CD4-positive, alpha-beta memory T cell (primary cell): ENCODE data around the gene RBMS3. TPM values are rescaled to one million over a fixed set of nuclear protein-coding genes. Genes with fewer than 3 reads are reported as not detected.
"Not testable (repeated sequence)": the region's sequence is repeated elsewhere in the genome, so short reads cannot be mapped to it uniquely, and the experiment has no call there.

Experiments
- CTCF ChIA-PET: fragments of 350-600 bp; sonication (Branson Sonifier 250); formaldehyde crosslinking; loops from one replicate; lab custom pipeline; 2021; ENCODE audit warnings: inconsistent platforms; ENCODE audit not compliant: partially characterized antibody; lab: Charles Lee
- POLR2A ChIA-PET: fragments of 350-600 bp; sonication (Branson Sonifier 250); formaldehyde crosslinking; loops from one replicate; lab custom pipeline; 2021; ENCODE audit not compliant: partially characterized antibody; lab: Charles Lee
- DNase-seq, 5 donors: peaks; one replicate each; pipeline versions ENCODE4 v3.0.0 to v3.0.0-alpha.2; 2020 to 2022; ENCODE audit warnings: mixed read lengths in 1 of 5
- H3K27ac ChIP-seq: one replicate; pipeline ENCODE4 v1.7.0; 2013; ENCODE audit warnings: low read depth, low read length
- H3K27me3 ChIP-seq: 2 replicates; pipeline ENCODE4 v1.7.0; 2013; ENCODE audit warnings: mild to moderate bottlenecking, low read length, moderate library complexity; ENCODE audit not compliant: insufficient read depth
- H3K36me3 ChIP-seq: 2 replicates; pipeline ENCODE4 v1.7.0; 2013; ENCODE audit warnings: mild to moderate bottlenecking, low read length, moderate library complexity; ENCODE audit not compliant: insufficient read depth
- H3K4me1 ChIP-seq: 2 replicates; pipeline ENCODE4 v1.7.0; 2013; ENCODE audit warnings: mild to moderate bottlenecking, low read length, moderate library complexity; ENCODE audit not compliant: insufficient read depth
- H3K4me3 ChIP-seq, 2 donors: one replicate each; pipeline ENCODE4 v1.7.0; 2013; ENCODE audit warnings: low read length in 2 of 2, mild to moderate bottlenecking in 1 of 2
- H3K9me3 ChIP-seq, 2 donors: one replicate each; pipeline ENCODE4 v1.7.0; 2013; ENCODE audit warnings: low read length in 2 of 2, control low read depth in 1 of 2; ENCODE audit not compliant: control insufficient read depth in 1 of 2
- H3K27ac Mint-ChIP-seq, 7 donors: one replicate each; pipeline ENCODE4 v1.8.0; 2020 to 2021; ENCODE audit warnings: mixed read lengths in 7 of 7, mild to moderate bottlenecking in 6 of 7, inconsistent platforms in 3 of 7, moderate library complexity in 3 of 7
- H3K27me3 Mint-ChIP-seq, 2 donors: one replicate each; pipeline ENCODE4 v1.8.0; 2020 to 2021; ENCODE audit warnings: mixed read lengths in 2 of 2
- H3K36me3 Mint-ChIP-seq, 2 donors: one replicate each; pipeline ENCODE4 v1.8.0; 2020 to 2021; ENCODE audit warnings: mixed read lengths in 2 of 2, inconsistent platforms in 1 of 2, mild to moderate bottlenecking in 1 of 2
- H3K4me1 Mint-ChIP-seq, 4 donors: one replicate each; pipeline ENCODE4 v1.8.0; 2020 to 2021; ENCODE audit warnings: mixed read lengths in 4 of 4, mild to moderate bottlenecking in 1 of 4
- H3K4me3 Mint-ChIP-seq, 8 donors: one replicate each; pipeline ENCODE4 v1.8.0; 2020 to 2021; ENCODE audit warnings: mixed read lengths in 8 of 8, mild to moderate bottlenecking in 7 of 8, moderate library complexity in 6 of 8, inconsistent platforms in 3 of 8
- H3K9me3 Mint-ChIP-seq, 8 donors: one replicate each; pipeline ENCODE4 v1.8.0; 2020 to 2021; ENCODE audit warnings: mixed read lengths in 8 of 8, mild to moderate bottlenecking in 5 of 8, inconsistent platforms in 3 of 8, moderate library complexity in 1 of 8
- intact Hi-C: fragments of 100-400 bp; cut with micrococcal nuclease; formaldehyde crosslinking; loops from one replicate; pipeline ENCODE4 v1.15.1; 2023
- polyA plus RNA-seq, 2 donors: library from polyadenylated mRNA; unstranded; fragments of 300-500 nt; fragmentation: Illumina TruSeq; gene quantifications; one replicate each; pipeline ENCODE4 v1.2.3, GENCODE V29; 2021
- total RNA-seq, 2 experiments: library from RNA; stranded (reverse); gene quantifications; one replicate each; pipeline ENCODE4 v1.2.3, GENCODE V29; 2021

RBMS3 gene
- total and polyA plus RNA-seq, 4 experiments from 2014 or later, result 0.70 to 1.6 (median 1.0) TPM; not detected in 1

GRCh38 chr3:30042274-30042859 lies 761.5 kb downstream of the RBMS3 start:
- POLR2A ChIA-PET, result no interaction called here

GRCh38 chr3:30042916-30043555 lies 762.2 kb downstream of the RBMS3 start:
- Histone ChIP-seq H3K27ac (no peak overlapping the region), H3K27me3 (peaks cover 2% of the 10 kb centered on the region), H3K36me3 (no peaks in the 10 kb centered on the region), H3K4me3 (no peak overlapping the region), H3K4me1 (no peaks in the 10 kb centered on the region), H3K9me3 (no peaks in the 10 kb centered on the region)
- no peak overlapping the region for H3K27ac Mint-ChIP-seq
- ChIA-PET CTCF (interaction anchor here (0.6 to 4.2 kb wide), 20 partner anchors 8 to 1755 kb away, joined by 3 to 40 read pairs (median 4); no protein-coding TSS in a partner anchor), POLR2A (no interaction called here)
- intact Hi-C loops, result loop anchor here (1.0 to 5.0 kb wide), 6 partner anchors 154 to 1726 kb away; no protein-coding TSS in a partner anchor
- no peaks in the 10 kb centered on the region for H3K9me3 Mint-ChIP-seq
- no peaks in the 10 kb centered on the region for H3K4me1 Mint-ChIP-seq
- peaks cover 27 to 29% of the 10 kb centered on the region in 2 donors for H3K27me3 Mint-ChIP-seq
- no peaks in the 10 kb centered on the region for H3K36me3 Mint-ChIP-seq
- no peak for DNase-seq
- H3K4me3 Mint-ChIP-seq, result no peak overlapping the region

More at GRCh38 chr3:30042274-30042859, 761.5 kb downstream of the RBMS3 start:
- CTCF ChIA-PET, result interaction anchor here (0.6 to 4.2 kb wide), 20 partner anchors 9 to 1755 kb away, joined by 3 to 40 read pairs (median 4); no protein-coding TSS in a partner anchor
- H3K4me3 Mint-ChIP-seq, result no peak overlapping the region
- intact Hi-C loops, result loop anchor here (1.0 to 5.0 kb wide), 6 partner anchors 155 to 1726 kb away; no protein-coding TSS in a partner anchor
- Histone ChIP-seq H3K36me3 (no peaks in the 10 kb centered on the region), H3K9me3 (no peaks in the 10 kb centered on the region), H3K4me1 (no peaks in the 10 kb centered on the region), H3K4me3 (no peak overlapping the region), H3K27ac (no peak overlapping the region), H3K27me3 (peaks cover 2% of the 10 kb centered on the region)
- peak; percentile 43 to 55 (median 44) for DNase-seq
- H3K4me1 Mint-ChIP-seq, result no peaks in the 10 kb centered on the region
- no peaks in the 10 kb centered on the region for H3K9me3 Mint-ChIP-seq
- no peak overlapping the region for H3K27ac Mint-ChIP-seq
- H3K36me3 Mint-ChIP-seq, result no peaks in the 10 kb centered on the region
- peaks cover 24 to 26% of the 10 kb centered on the region in 2 donors for H3K27me3 Mint-ChIP-seq

GRCh38 chr3:30044515-30044914 lies 763.6 kb downstream of the RBMS3 start:
- Mint-ChIP-seq H3K9me3 (no peaks in the 10 kb centered on the region), H3K4me3 (no peak overlapping the region), H3K4me1 (no peaks in the 10 kb centered on the region), H3K27me3 (peaks cover 25 to 26% of the 10 kb centered on the region in 2 donors), H3K36me3 (no peaks in the 10 kb centered on the region), H3K27ac (no peak overlapping the region)
- ChIA-PET CTCF (no interaction called here), POLR2A (no interaction called here)
- H3K27me3 ChIP-seq, result peaks cover 2% of the 10 kb centered on the region
- intact Hi-C loops, result loop anchor here (5.0 kb wide), 2 partner anchors 153 to 723 kb away; no protein-coding TSS in a partner anchor
- DNase-seq, result no peak
- no peaks in the 10 kb centered on the region for H3K9me3 ChIP-seq
- H3K4me3 ChIP-seq, result no peak overlapping the region
- no peak overlapping the region for H3K27ac ChIP-seq
- no peaks in the 10 kb centered on the region for H3K4me1 ChIP-seq
- no peaks in the 10 kb centered on the region for H3K36me3 ChIP-seq

- POLR2A ChIA-PET, result no interaction called here
- peaks cover 16 to 17% of the 10 kb centered on the region in 2 donors for H3K27me3 Mint-ChIP-seq
Observed at GRCh38 chr3:30048431-30048830, 767.6 kb downstream of the RBMS3 start.

GRCh38 chr3:30050116-30050515 lies 769.2 kb downstream of the RBMS3 start:
- CTCF ChIA-PET, H3K36me3 Mint-ChIP-seq, H3K27me3 ChIP-seq, intact Hi-C loops, H3K4me1 ChIP-seq, H3K9me3 ChIP-seq, POLR2A ChIA-PET, H3K4me1 Mint-ChIP-seq, H3K27ac Mint-ChIP-seq, H3K4me3 ChIP-seq, H3K36me3 ChIP-seq, DNase-seq, H3K9me3 Mint-ChIP-seq, H3K27ac ChIP-seq, H3K4me3 Mint-ChIP-seq: not testable (repeated sequence)
- H3K27me3 Mint-ChIP-seq, result peaks cover 15 to 16% of the 10 kb centered on the region in 2 donors

More at GRCh38 chr3:30048431-30048830, 767.6 kb downstream of the RBMS3 start:
- intact Hi-C loops, result no loop called here
- Mint-ChIP-seq H3K36me3 (no peaks in the 10 kb centered on the region), H3K4me1 (no peaks in the 10 kb centered on the region), H3K4me3 (no peak overlapping the region), H3K27ac (no peak overlapping the region), H3K9me3 (peaks cover 0 to 5% (median 3%) of the 10 kb centered on the region in 8 donors)
- CTCF ChIA-PET, result no interaction called here
- H3K27me3 ChIP-seq, result no peaks in the 10 kb centered on the region
- H3K36me3 ChIP-seq, result no peaks in the 10 kb centered on the region
- DNase-seq, result no peak
- H3K27ac ChIP-seq, result no peak overlapping the region
- no peaks in the 10 kb centered on the region for H3K9me3 ChIP-seq
- H3K4me3 ChIP-seq, result no peak overlapping the region
- no peaks in the 10 kb centered on the region for H3K4me1 ChIP-seq

- no peak overlapping the region for H3K4me3 Mint-ChIP-seq
- peaks cover 0 to 2% (median 0%) of the 10 kb centered on the region in 8 donors for H3K9me3 Mint-ChIP-seq
- Histone ChIP-seq H3K27me3 (no peaks in the 10 kb centered on the region), H3K36me3 (no peaks in the 10 kb centered on the region), H3K4me3 (no peak overlapping the region), H3K4me1 (no peaks in the 10 kb centered on the region), H3K27ac (no peak overlapping the region), H3K9me3 (no peaks in the 10 kb centered on the region)
- intact Hi-C loops, result no loop called here
- H3K4me1 Mint-ChIP-seq, result no peaks in the 10 kb centered on the region
- peaks cover 0 to 2% of the 10 kb centered on the region in 2 donors for H3K36me3 Mint-ChIP-seq
- ChIA-PET CTCF (no interaction called here), POLR2A (no interaction called here)
- H3K27ac Mint-ChIP-seq, result no peak overlapping the region
- DNase-seq, result no peak
- H3K27me3 Mint-ChIP-seq, result peaks cover 1 to 2% of the 10 kb centered on the region in 2 donors
Observed at GRCh38 chr3:30059240-30059639, 778.4 kb downstream of the RBMS3 start.
